GM12801 (cell line): Measurements from ENCODE around the gene PILRA.

Experiments used
- TF ChIP-seq, protein P1 (sequence below): IDR thresholded peaks from one replicate; pipeline ENCODE4 v1.5.1; 2011; ENCODE audit warnings: control low read depth; ENCODE audit not compliant: insufficient read length; ENCODE audit errors: extremely low read depth

The PILRA gene

DNA sequence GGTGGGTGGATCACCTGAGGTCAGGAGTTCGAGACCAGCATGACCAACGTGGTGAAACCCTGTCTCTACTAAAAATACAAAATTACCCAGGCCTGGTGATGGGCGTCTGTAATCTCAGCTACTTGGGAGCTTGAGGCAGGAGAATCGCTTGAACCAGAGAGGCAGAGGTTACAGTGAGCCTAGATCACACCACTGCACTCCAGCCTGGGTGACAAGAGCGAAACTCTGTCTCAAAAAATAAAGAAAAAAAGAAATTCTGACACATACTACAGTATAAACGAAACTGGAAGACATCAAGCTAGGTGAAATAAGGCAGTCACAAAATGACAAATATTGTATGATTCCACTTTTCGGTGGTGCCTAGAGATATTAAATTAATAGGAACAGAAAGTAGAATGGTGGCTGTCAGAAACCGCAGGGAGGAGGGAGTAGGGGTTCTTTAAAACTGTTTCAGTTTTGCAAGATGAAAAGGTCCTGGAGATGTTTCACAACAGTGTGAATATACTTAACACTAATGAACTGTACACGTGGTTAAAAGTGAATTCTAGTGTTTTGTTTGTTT, 23.2 kb downstream of the PILRA start:
- TF ChIP-seq, protein P1, sequence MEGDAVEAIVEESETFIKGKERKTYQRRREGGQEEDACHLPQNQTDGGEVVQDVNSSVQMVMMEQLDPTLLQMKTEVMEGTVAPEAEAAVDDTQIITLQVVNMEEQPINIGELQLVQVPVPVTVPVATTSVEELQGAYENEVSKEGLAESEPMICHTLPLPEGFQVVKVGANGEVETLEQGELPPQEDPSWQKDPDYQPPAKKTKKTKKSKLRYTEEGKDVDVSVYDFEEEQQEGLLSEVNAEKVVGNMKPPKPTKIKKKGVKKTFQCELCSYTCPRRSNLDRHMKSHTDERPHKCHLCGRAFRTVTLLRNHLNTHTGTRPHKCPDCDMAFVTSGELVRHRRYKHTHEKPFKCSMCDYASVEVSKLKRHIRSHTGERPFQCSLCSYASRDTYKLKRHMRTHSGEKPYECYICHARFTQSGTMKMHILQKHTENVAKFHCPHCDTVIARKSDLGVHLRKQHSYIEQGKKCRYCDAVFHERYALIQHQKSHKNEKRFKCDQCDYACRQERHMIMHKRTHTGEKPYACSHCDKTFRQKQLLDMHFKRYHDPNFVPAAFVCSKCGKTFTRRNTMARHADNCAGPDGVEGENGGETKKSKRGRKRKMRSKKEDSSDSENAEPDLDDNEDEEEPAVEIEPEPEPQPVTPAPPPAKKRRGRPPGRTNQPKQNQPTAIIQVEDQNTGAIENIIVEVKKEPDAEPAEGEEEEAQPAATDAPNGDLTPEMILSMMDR: no peak

DNA sequence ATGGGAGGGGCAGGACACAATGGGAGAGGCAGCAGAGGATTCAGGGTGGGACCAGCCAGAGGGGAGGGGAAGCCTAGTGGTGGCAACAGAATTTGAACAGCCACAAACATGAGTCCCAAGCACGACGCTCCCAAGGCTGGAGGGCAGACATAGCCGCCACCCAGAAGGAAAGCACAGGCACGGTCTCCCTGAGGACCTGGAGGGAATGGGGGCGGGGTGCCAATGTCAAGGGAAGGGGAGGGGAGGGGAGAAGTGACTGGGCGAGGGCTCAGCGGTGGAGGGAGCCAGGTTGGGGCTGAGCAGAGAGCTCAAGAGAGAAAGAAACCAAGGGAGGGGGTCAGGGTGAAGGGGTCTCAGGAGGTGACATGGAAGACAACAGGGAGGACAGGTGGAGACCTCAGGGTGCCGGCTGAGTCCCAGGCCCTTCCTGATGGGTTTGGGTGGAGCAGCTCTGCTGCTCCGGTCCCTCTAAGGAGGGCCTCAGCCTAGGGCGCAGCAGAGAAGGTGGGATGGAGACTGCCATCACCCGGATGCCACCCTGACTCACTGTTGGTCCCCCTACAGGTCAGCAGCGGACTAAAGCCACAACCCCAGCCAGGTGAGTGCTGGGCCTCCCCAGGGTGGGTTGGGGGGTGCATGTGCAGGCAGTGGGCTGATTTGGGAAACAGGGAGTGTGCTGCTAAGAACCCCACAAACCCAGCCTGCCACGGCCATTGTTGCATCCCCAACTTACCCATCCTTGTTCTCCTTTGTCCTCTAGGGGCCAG, 24.2 kb downstream of the PILRA start:
- TF ChIP-seq, protein P1: no peak

DNA sequence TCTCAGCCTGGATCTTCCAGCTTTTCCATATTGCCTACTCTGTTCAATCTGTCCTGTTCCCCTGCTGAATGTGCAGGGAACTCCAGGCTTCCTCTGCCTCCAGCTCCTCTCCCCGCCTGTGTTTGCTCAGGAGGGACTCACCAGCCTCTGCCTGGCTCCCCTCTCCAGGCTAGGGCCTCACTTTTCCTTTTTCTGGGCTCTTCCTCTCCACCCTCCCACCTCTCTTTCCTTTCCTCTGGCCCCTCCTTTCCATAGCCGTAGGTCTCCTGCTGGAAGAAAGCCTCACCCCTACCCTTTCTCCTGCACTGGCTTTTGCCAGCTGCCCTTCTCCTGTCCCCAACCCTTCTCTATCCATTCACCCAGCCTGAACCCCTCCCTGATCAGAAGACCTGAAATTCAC, 25.0 kb downstream of the PILRA start:
- TF ChIP-seq, protein P1: no peak

DNA sequence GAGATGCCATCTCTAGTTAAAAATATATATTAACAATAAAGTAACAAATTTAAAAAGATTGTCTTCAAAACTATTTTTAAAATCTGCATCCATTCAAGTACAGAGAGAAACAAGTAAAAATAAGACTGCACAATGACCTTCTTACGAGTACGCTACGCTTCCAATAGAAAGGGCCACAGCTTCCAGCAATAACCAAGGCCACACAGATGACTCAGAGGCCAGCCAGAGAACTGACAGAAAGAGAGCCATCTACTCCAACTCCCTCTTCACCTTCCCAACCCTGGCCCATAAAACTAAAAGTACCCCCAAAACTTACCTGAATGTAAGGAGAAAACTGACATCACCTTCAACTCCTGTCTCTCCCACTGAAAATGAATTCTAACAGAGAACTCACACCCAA, 26.8 kb downstream of the PILRA start:
- TF ChIP-seq, protein P1: no peak

DNA sequence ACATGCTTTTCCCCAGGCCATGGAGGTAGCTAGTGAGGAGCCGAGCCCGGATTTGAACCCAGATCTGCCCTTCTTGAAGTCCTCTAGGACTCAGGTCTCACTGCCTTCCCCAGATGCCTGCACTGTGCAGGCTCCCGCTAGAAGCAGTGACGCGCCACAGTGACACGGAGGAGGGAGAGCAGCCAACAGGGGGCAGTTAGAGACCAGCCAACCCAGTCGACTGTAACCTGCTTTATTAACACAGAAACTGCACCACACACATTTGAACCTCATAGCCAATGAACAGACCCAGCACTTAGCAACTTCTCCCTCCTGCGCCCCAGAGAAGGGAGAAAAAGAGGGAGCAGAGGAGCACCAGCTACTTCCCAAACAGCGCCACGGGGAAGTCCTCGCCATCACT, 27.4 kb downstream of the PILRA start:
- TF ChIP-seq, protein P1: no peak

DNA sequence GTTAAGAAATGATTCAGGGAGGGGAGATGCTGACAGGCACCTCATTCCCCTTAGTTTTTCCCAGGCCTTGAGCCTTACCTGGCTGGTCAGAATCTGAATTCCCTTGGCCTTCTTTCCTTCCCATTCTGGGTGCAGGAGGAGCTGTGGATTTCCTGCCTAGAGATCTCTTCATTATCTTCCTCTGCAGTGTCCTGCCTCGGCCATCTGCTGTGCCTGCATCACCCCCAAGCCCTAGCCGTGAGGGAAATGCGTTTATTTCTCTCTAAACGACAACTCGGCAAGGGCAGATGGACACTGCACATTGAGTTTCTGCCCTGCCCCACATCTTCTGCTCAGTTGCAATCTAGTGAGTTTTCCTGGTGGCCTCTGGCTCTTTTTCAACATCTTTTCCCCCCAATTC, 28.5 kb downstream of the PILRA start:
- TF ChIP-seq, protein P1: no peak

DNA sequence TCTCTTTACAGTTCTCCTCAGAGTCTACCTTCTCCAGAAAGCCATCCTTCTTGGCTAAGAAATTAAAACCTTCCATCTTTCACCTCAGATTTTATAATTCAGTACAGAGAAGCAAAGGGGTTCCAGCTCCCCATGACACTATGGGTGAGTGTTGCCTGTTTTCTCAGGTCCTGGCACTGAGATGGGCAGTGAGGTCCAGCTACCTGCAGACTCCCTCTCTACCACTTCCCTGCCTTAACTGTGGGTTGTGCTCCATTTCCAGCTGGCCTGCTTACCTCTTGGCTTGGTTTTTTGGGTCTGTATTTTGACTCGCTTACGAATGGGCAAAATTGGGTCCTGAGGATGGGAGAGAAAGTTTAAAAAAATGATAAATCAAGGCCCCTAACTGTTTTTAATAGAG, 29.0 kb downstream of the PILRA start:
- TF ChIP-seq, protein P1: no peak
